CD4-positive, alpha-beta memory T cell (primary cell): ENCODE results near the gene MRPL30. TPM values are rescaled to one million over a fixed set of nuclear protein-coding genes. Genes with fewer than 3 reads are reported as not detected.
"Not testable (repeated sequence)": the region's sequence is repeated elsewhere in the genome, so short reads cannot be mapped to it uniquely, and the experiment has no call there.

Experiments
- CTCF ChIA-PET: fragments of 350-600 bp; sonication (Branson Sonifier 250); formaldehyde crosslinking; loops from one replicate; lab custom pipeline; 2021; ENCODE audit warnings: inconsistent platforms; ENCODE audit not compliant: partially characterized antibody; lab: Charles Lee
- POLR2A ChIA-PET: fragments of 350-600 bp; sonication (Branson Sonifier 250); formaldehyde crosslinking; loops from one replicate; lab custom pipeline; 2021; ENCODE audit not compliant: partially characterized antibody; lab: Charles Lee
- DNase-seq, 5 donors: peaks; one replicate each; pipeline versions ENCODE4 v3.0.0 to v3.0.0-alpha.2; 2020 to 2022; ENCODE audit warnings: mixed read lengths in 1 of 5
- H3K27ac ChIP-seq: one replicate; pipeline ENCODE4 v1.7.0; 2013; ENCODE audit warnings: low read depth, low read length
- H3K27me3 ChIP-seq: 2 replicates; pipeline ENCODE4 v1.7.0; 2013; ENCODE audit warnings: mild to moderate bottlenecking, low read length, moderate library complexity; ENCODE audit not compliant: insufficient read depth
- H3K36me3 ChIP-seq: 2 replicates; pipeline ENCODE4 v1.7.0; 2013; ENCODE audit warnings: mild to moderate bottlenecking, low read length, moderate library complexity; ENCODE audit not compliant: insufficient read depth
- H3K4me1 ChIP-seq: 2 replicates; pipeline ENCODE4 v1.7.0; 2013; ENCODE audit warnings: mild to moderate bottlenecking, low read length, moderate library complexity; ENCODE audit not compliant: insufficient read depth
- H3K4me3 ChIP-seq, 2 donors: one replicate each; pipeline ENCODE4 v1.7.0; 2013; ENCODE audit warnings: low read length in 2 of 2, mild to moderate bottlenecking in 1 of 2
- H3K9me3 ChIP-seq, 2 donors: one replicate each; pipeline ENCODE4 v1.7.0; 2013; ENCODE audit warnings: low read length in 2 of 2, control low read depth in 1 of 2; ENCODE audit not compliant: control insufficient read depth in 1 of 2
- H3K27ac Mint-ChIP-seq, 7 donors: one replicate each; pipeline ENCODE4 v1.8.0; 2020 to 2021; ENCODE audit warnings: mixed read lengths in 7 of 7, mild to moderate bottlenecking in 6 of 7, inconsistent platforms in 3 of 7, moderate library complexity in 3 of 7
- H3K27me3 Mint-ChIP-seq, 2 donors: one replicate each; pipeline ENCODE4 v1.8.0; 2020 to 2021; ENCODE audit warnings: mixed read lengths in 2 of 2
- H3K36me3 Mint-ChIP-seq, 2 donors: one replicate each; pipeline ENCODE4 v1.8.0; 2020 to 2021; ENCODE audit warnings: mixed read lengths in 2 of 2, inconsistent platforms in 1 of 2, mild to moderate bottlenecking in 1 of 2
- H3K4me1 Mint-ChIP-seq, 4 donors: one replicate each; pipeline ENCODE4 v1.8.0; 2020 to 2021; ENCODE audit warnings: mixed read lengths in 4 of 4, mild to moderate bottlenecking in 1 of 4
- H3K4me3 Mint-ChIP-seq, 8 donors: one replicate each; pipeline ENCODE4 v1.8.0; 2020 to 2021; ENCODE audit warnings: mixed read lengths in 8 of 8, mild to moderate bottlenecking in 7 of 8, moderate library complexity in 6 of 8, inconsistent platforms in 3 of 8
- H3K9me3 Mint-ChIP-seq, 8 donors: one replicate each; pipeline ENCODE4 v1.8.0; 2020 to 2021; ENCODE audit warnings: mixed read lengths in 8 of 8, mild to moderate bottlenecking in 5 of 8, inconsistent platforms in 3 of 8, moderate library complexity in 1 of 8
- intact Hi-C: fragments of 100-400 bp; cut with micrococcal nuclease; formaldehyde crosslinking; loops from one replicate; pipeline ENCODE4 v1.15.1; 2023
- polyA plus RNA-seq, 2 donors: library from polyadenylated mRNA; unstranded; fragments of 300-500 nt; fragmentation: Illumina TruSeq; gene quantifications; one replicate each; pipeline ENCODE4 v1.2.3, GENCODE V29; 2021
- total RNA-seq, 2 experiments: library from RNA; stranded (reverse); gene quantifications; one replicate each; pipeline ENCODE4 v1.2.3, GENCODE V29; 2021

The MRPL30 gene
- total RNA-seq (10 to 100 TPM; 20.2 to 22.7 TPM), polyA plus RNA-seq (10 to 100 TPM; 12.4 to 17.0 TPM)

- intact Hi-C loops, result loop anchor here (1.0 to 5.0 kb wide), 5 partner anchors 26 to 309 kb away; partner anchors contain the start of genes C2orf15, REV1 and TXNDC9
- Mint-ChIP-seq H3K9me3 (no peaks in the 10 kb centered on the region), H3K4me1 (peaks cover 41 to 79% (median 60%) of the 10 kb centered on the region in 4 donors), H3K36me3 (peaks cover 0 to 19% of the 10 kb centered on the region in 2 donors), H3K4me3 (peak within 1 kb of the TSS; percentile 98 to 100 (median 99)), H3K27ac (peak within 1 kb of the TSS; percentile 93 to 100 (median 99)), H3K27me3 (no peaks in the 10 kb centered on the region)
- DNase-seq, result peak; percentile 91 to 93 (median 92)
- Histone ChIP-seq H3K36me3 (peaks cover 7% of the 10 kb centered on the region), H3K27me3 (no peaks in the 10 kb centered on the region), H3K4me1 (peaks cover 57% of the 10 kb centered on the region), H3K4me3 (peak within 1 kb of the TSS; percentile 70 to 71), H3K9me3 (no peaks in the 10 kb centered on the region), H3K27ac (peak within 1 kb of the TSS; percentile 91)
- CTCF ChIA-PET, result interaction anchor here (0.9 to 3.6 kb wide), 11 partner anchors 12 to 343 kb away, joined by 3 to 22 read pairs (median 5); partner anchors contain the start of genes C2orf15, EIF5B, LIPT1 and TSGA10
- POLR2A ChIA-PET, result interaction anchor here (0.7 to 3.1 kb wide), 9 partner anchors 13 to 298 kb away, joined by 3 to 40 read pairs (median 4); partner anchors contain the start of genes C2orf15, LIPT1, TSGA10 and TXNDC9
These were observed at the start of gene MRPL30, which contains the start of gene MITD1 for GRCh38 chr2:99180755-99181623. Gene MRPL30, plus strand, starts transcription at chr2:99181184. Its CDS starts 5,020 bp downstream, at chr2:99186204. Gene MITD1, minus strand, starts transcription at chr2:99181058. Its CDS starts 77 bp downstream, at chr2:99180981.

GRCh38 chr2:99135044-99135556 is 45.9 kb upstream of the MRPL30 start:
- DNase-seq, CTCF ChIA-PET, H3K27ac ChIP-seq, H3K4me3 ChIP-seq, H3K9me3 ChIP-seq, H3K27me3 Mint-ChIP-seq, H3K36me3 ChIP-seq, H3K27ac Mint-ChIP-seq, H3K4me1 ChIP-seq, intact Hi-C loops, H3K4me3 Mint-ChIP-seq, H3K27me3 ChIP-seq: not testable (repeated sequence)
- Mint-ChIP-seq H3K36me3 (peaks cover 8 to 36% of the 10 kb centered on the region in 2 donors), H3K4me1 (peaks cover 0 to 14% (median 7%) of the 10 kb centered on the region in 4 donors), H3K9me3 (peaks cover 0 to 55% (median 41%) of the 10 kb centered on the region in 8 donors)
- POLR2A ChIA-PET, result interaction anchor here (1.6 kb wide), 1 partner anchor 20 kb away, joined by 5 read pairs; the partner anchor contains the start of genes LIPT1 and TSGA10

- intact Hi-C loops, result no loop called here
- Histone ChIP-seq H3K4me3 (no peak overlapping the region), H3K4me1 (peaks cover 18% of the 10 kb centered on the region), H3K27ac (no peak overlapping the region), H3K27me3 (no peaks in the 10 kb centered on the region), H3K36me3 (no peaks in the 10 kb centered on the region), H3K9me3 (no peaks in the 10 kb centered on the region)
- ChIA-PET POLR2A (interaction anchor here (0.6 to 2.4 kb wide), 2 partner anchors 16 to 174 kb away, joined by 3 to 6 read pairs; partner anchors contain the start of genes LIPT1 and TSGA10), CTCF (no interaction called here)
- Mint-ChIP-seq H3K27me3 (no peaks in the 10 kb centered on the region), H3K27ac (peak overlapping the region in 1 of 7 donors; percentile 59), H3K4me3 (peak overlapping the region in 3 of 8 donors; percentile 11 to 35 (median 31)), H3K36me3 (peaks cover 10 to 24% of the 10 kb centered on the region in 2 donors), H3K4me1 (peaks cover 11 to 31% (median 18%) of the 10 kb centered on the region in 4 donors), H3K9me3 (peaks cover 0 to 17% (median 5%) of the 10 kb centered on the region in 8 donors)
- no peak for DNase-seq
These were observed 42.0 kb upstream of the MRPL30 start for GRCh38 chr2:99139003-99139402.

- no peaks in the 10 kb centered on the region for H3K36me3 ChIP-seq
- peak overlapping the region; percentile 93 to 99 (median 96) for H3K4me3 Mint-ChIP-seq
- H3K9me3 Mint-ChIP-seq, result peaks cover 0 to 10% (median 0%) of the 10 kb centered on the region in 8 donors
- H3K27me3 Mint-ChIP-seq, result no peaks in the 10 kb centered on the region
- peak overlapping the region; percentile 50 to 97 for H3K4me3 ChIP-seq
- peak in 1 of 5 donors; percentile 5 for DNase-seq
- H3K27ac Mint-ChIP-seq, result peak overlapping the region; percentile 96 to 99 (median 98)
- H3K4me1 Mint-ChIP-seq, result peaks cover 11 to 31% (median 17%) of the 10 kb centered on the region in 4 donors
- ChIA-PET POLR2A (interaction anchor here (0.6 to 2.6 kb wide), 24 partner anchors 11 to 1144 kb away, joined by 3 to 112 read pairs (median 4); partner anchors contain the start of genes COA5, EIF5B, LIPT1 and MITD1), CTCF (interaction anchor here (0.9 to 3.2 kb wide), 5 partner anchors 14 to 197 kb away, joined by 3 to 20 read pairs (median 3); partner anchors contain the start of genes EIF5B, LIPT1 and TSGA10)
- no peaks in the 10 kb centered on the region for H3K27me3 ChIP-seq
- peaks cover 18% of the 10 kb centered on the region for H3K4me1 ChIP-seq
- H3K27ac ChIP-seq, result peak overlapping the region; percentile 86
- intact Hi-C loops, result loop anchor here (2.0 kb wide), 1 partner anchor 73 kb away; no protein-coding TSS in a partner anchor
- H3K36me3 Mint-ChIP-seq, result peaks cover 12 to 14% of the 10 kb centered on the region in 2 donors
- H3K9me3 ChIP-seq, result no peaks in the 10 kb centered on the region
These were observed 40.7 kb upstream of the MRPL30 start for GRCh38 chr2:99140056-99140859.

GRCh38 chr2:99140860-99141109 is 40.2 kb upstream of the MRPL30 start:
- H3K27ac ChIP-seq, result peak overlapping the region; percentile 86
- intact Hi-C loops, result loop anchor here (1.0 to 2.0 kb wide), 5 partner anchors 14 to 350 kb away; partner anchors contain the start of genes LIPT1, MITD1, MRPL30 and REV1
- POLR2A ChIA-PET, result interaction anchor here (0.6 to 2.6 kb wide), 24 partner anchors 11 to 1144 kb away, joined by 3 to 112 read pairs (median 4); partner anchors contain the start of genes COA5, EIF5B, LIPT1 and MITD1
- Mint-ChIP-seq H3K27me3 (no peaks in the 10 kb centered on the region), H3K27ac (peak overlapping the region; percentile 96 to 99 (median 98)), H3K36me3 (peaks cover 12 to 14% of the 10 kb centered on the region in 2 donors), H3K9me3 (peaks cover 0 to 10% (median 0%) of the 10 kb centered on the region in 8 donors), H3K4me1 (peaks cover 11 to 31% (median 17%) of the 10 kb centered on the region in 4 donors), H3K4me3 (peak overlapping the region; percentile 93 to 99 (median 96))
- H3K4me3 ChIP-seq, result peak overlapping the region; percentile 50 to 97
- no peaks in the 10 kb centered on the region for H3K36me3 ChIP-seq
- no peaks in the 10 kb centered on the region for H3K27me3 ChIP-seq
- peaks cover 18% of the 10 kb centered on the region for H3K4me1 ChIP-seq
- H3K9me3 ChIP-seq, result no peaks in the 10 kb centered on the region
- CTCF ChIA-PET, result interaction anchor here (0.9 to 3.2 kb wide), 6 partner anchors 14 to 196 kb away, joined by 3 to 20 read pairs (median 4); partner anchors contain the start of genes EIF5B, LIPT1, MITD1 and MRPL30
- no peak for DNase-seq
